IMR-90 (cell line): Measurements from ENCODE around the gene KAT2B. TPM values are rescaled to one million over a fixed set of nuclear protein-coding genes. Genes with fewer than 3 reads are reported as not detected.

Source experiments
- ATAC-seq: fragments of 200-7000 bp; cut with Tn5 transposase; 2 replicates; pipeline ENCODE4 v1.9.1; 2020; ENCODE audit warnings: low read depth, mild to moderate bottlenecking, moderate library complexity
- BruUV-seq: library from RNA; stranded (reverse); fragments of 400-500 nt; replicated peaks from 2 replicates; lab custom pipeline; 2021; lab: Mats Ljungman, UMichigan
- CTCF ChIA-PET: fragments of 300-600 bp; formaldehyde crosslinking; extraction: SDS; loops from one replicate; lab custom pipeline; 2021; ENCODE audit warnings: antibody characterized with exemption; lab: Yijun Ruan, JAX
- POLR2A ChIA-PET: fragments of 300-600 bp; sonication (Branson Sonifier 250); formaldehyde crosslinking; loops from one replicate; lab custom pipeline; 2022; ENCODE audit warnings: antibody characterized with exemption; ENCODE audit not compliant: unreplicated experiment; lab: Charles Lee
- DNase-seq: peaks from one replicate; pipeline ENCODE4 v3.0.0; 2013
- H2AFZ ChIP-seq: replicated peaks from 2 replicates; pipeline ENCODE3; 2013; ENCODE audit warnings: low read length, mild to moderate bottlenecking; ENCODE audit not compliant: poor library complexity
- H2AK5ac ChIP-seq: 2 replicates; pipeline ENCODE4 v1.6.1; 2013; ENCODE audit warnings: low read depth, low read length, inconsistent platforms
- H2AK9ac ChIP-seq: replicated peaks from 2 replicates; pipeline ENCODE3; 2013; ENCODE audit warnings: mild to moderate bottlenecking, low read depth, low read length, moderate library complexity; ENCODE audit not compliant: poor library complexity
- H2BK120ac ChIP-seq: 2 replicates; pipeline ENCODE4 v1.6.1; 2013; ENCODE audit warnings: low read depth, low read length, inconsistent platforms
- H2BK15ac ChIP-seq: 3 replicates; pipeline ENCODE4 v1.6.1; 2013; ENCODE audit warnings: low read depth, low read length, inconsistent platforms
- H2BK20ac ChIP-seq: 2 replicates; pipeline ENCODE4 v1.6.1; 2013; ENCODE audit warnings: low read depth, mild to moderate bottlenecking, inconsistent platforms, low read length, moderate library complexity
- H2BK5ac ChIP-seq: 2 replicates; pipeline ENCODE4 v1.6.1; 2013; ENCODE audit warnings: mild to moderate bottlenecking, low read depth, low read length, inconsistent platforms; ENCODE audit not compliant: poor library complexity, severe bottlenecking
- H3K14ac ChIP-seq: replicated peaks from 2 replicates; pipeline ENCODE4 v1.6.1; 2013; ENCODE audit warnings: low read depth, low read length, inconsistent platforms
- H3K18ac ChIP-seq: 2 replicates; pipeline ENCODE4 v1.6.1; 2013; ENCODE audit warnings: low read depth, low read length, control low read depth
- H3K23ac ChIP-seq: 2 replicates; pipeline ENCODE4 v1.6.1; 2013; ENCODE audit warnings: low read depth, low read length, inconsistent platforms
- H3K27ac ChIP-seq: 2 replicates; pipeline ENCODE4 v1.5.1; 2013; ENCODE audit warnings: mild to moderate bottlenecking, control low read depth, low read length; ENCODE audit not compliant: insufficient read depth
- H3K27me3 ChIP-seq: 2 replicates; pipeline ENCODE4 v1.6.1; 2013; ENCODE audit warnings: low read length; ENCODE audit not compliant: control insufficient read depth, insufficient read depth
- H3K36me3 ChIP-seq: 2 replicates; pipeline ENCODE4 v1.6.1; 2013; ENCODE audit warnings: low read length, mixed read lengths; ENCODE audit not compliant: control insufficient read depth, insufficient read depth
- H3K4ac ChIP-seq: 2 replicates; pipeline ENCODE4 v1.6.1; 2013; ENCODE audit warnings: low read depth, low read length, inconsistent platforms
- H3K4me1 ChIP-seq: 2 replicates; pipeline ENCODE4 v1.6.1; 2013; ENCODE audit warnings: low read length, mixed read lengths; ENCODE audit not compliant: control insufficient read depth, insufficient read depth
- H3K4me2 ChIP-seq: 2 replicates; pipeline ENCODE4 v1.6.1; 2013; ENCODE audit warnings: low read depth, mild to moderate bottlenecking, control low read depth, low read length, moderate library complexity
- H3K4me3 ChIP-seq: 2 replicates; pipeline ENCODE4 v1.5.1; 2013; ENCODE audit warnings: low read depth, mild to moderate bottlenecking, control low read depth, low read length, moderate library complexity; ENCODE audit not compliant: insufficient read depth
- H3K56ac ChIP-seq: 2 replicates; pipeline ENCODE4 v1.6.1; 2013; ENCODE audit warnings: low read length, inconsistent platforms; ENCODE audit not compliant: insufficient read depth; ENCODE audit errors: extremely low read depth
- H3K79me1 ChIP-seq, 2 experiments: 2 replicates each; pipeline ENCODE4 v1.6.1; 2013; ENCODE audit warnings: low read length in 2 of 2, inconsistent platforms in 1 of 2, low read depth in 1 of 2
- H3K9ac ChIP-seq: 2 replicates; pipeline ENCODE4 v1.6.1; 2013; ENCODE audit warnings: low read depth, low read length, control low read depth
- H3K9me1 ChIP-seq: 2 replicates; pipeline ENCODE4 v1.6.1; 2013; ENCODE audit warnings: low read length, inconsistent platforms; ENCODE audit not compliant: insufficient read depth
- H3K9me3 ChIP-seq: 2 replicates; pipeline ENCODE4 v1.6.1; 2013; ENCODE audit warnings: low read length; ENCODE audit not compliant: control insufficient read depth, insufficient read depth
- H4K20me1 ChIP-seq: 2 replicates; pipeline ENCODE4 v1.6.1; 2013; ENCODE audit warnings: low read length, inconsistent platforms; ENCODE audit not compliant: insufficient read depth
- H4K5ac ChIP-seq: 2 replicates; pipeline ENCODE4 v1.6.1; 2013; ENCODE audit warnings: mild to moderate bottlenecking, low read depth, low read length, control low read depth
- H4K8ac ChIP-seq, 2 experiments: 2 replicates each; pipeline ENCODE4 v1.6.1; 2013; ENCODE audit warnings: low read depth in 2 of 2, low read length in 2 of 2, control low read depth in 1 of 2, inconsistent platforms in 1 of 2
- H4K91ac ChIP-seq: 2 replicates; pipeline ENCODE4 v1.6.1; 2013; ENCODE audit warnings: low read depth, low read length, inconsistent platforms; ENCODE audit not compliant: insufficient read depth
- MAZ ChIP-seq: IDR thresholded peaks from 2 replicates; pipeline ENCODE4 v1.6.1; 2012; ENCODE audit warnings: low read depth, mild to moderate bottlenecking, low read length, improper control_type of control experiment, moderate library complexity, borderline replicate concordance
- NFE2L2 ChIP-seq: fragments of 150-350 bp; IDR thresholded peaks from 2 replicates; pipeline ENCODE4 v1.6.1; 2016; ENCODE audit warnings: low read depth, mild to moderate bottlenecking, low read length
- POLR2A ChIP-seq: IDR thresholded peaks from 2 replicates; pipeline ENCODE4 v1.6.1; 2012; ENCODE audit warnings: mild to moderate bottlenecking, low read depth, low read length
- RAD21 ChIP-seq: IDR thresholded peaks from 2 replicates; pipeline ENCODE4 v1.6.1; 2012; ENCODE audit warnings: low read length, improper control_type of control experiment
- WGBS, 2 experiments: methylation state at CpG; one replicate each; pipeline versions ENCODE4 v1.1.5 to v1.1.7; 2013; ENCODE audit warnings: missing lambda C conversion rate in 2 of 2; ENCODE audit not compliant: insufficient read length in 1 of 2; ENCODE audit errors: extremely low coverage in 2 of 2; 5-methylcytosine and 5-hydroxymethylcytosine counted together
- dilution Hi-C: fragments of 300-500 bp; cut with HindIII; formaldehyde crosslinking; loops from one replicate; pipeline ENCODE4 v1.14.3; 2018; ENCODE audit warnings: low sequenced_read_pairs; ENCODE audit not compliant: unreplicated experiment
- in situ Hi-C: fragments of 300-500 bp; cut with MboI; formaldehyde crosslinking; loops from 3 replicates; pipeline ENCODE4 v1.14.3; 2019; ENCODE audit warnings: low sequenced_read_pairs, inconsistent platforms, mixed read lengths
- intact Hi-C: fragments of 100-400 bp; cut with micrococcal nuclease; formaldehyde crosslinking; loops from 2 replicates; pipeline ENCODE4 v1.10.0; 2022
- polyA plus RNA-seq, 3 experiments: library from polyadenylated mRNA; depleted of rRNA; stranded (reverse); fragments of >200 nt; gene quantifications; 2 replicates each; pipeline ENCODE4 v1.2.3, GENCODE V29; 2012; ENCODE audit warnings: low replicate concordance in 1 of 3
- total RNA-seq: library from RNA; depleted of rRNA; stranded (reverse); fragments of >200 nt; gene quantifications from 2 replicates; pipeline ENCODE4 v1.2.3, GENCODE V29; 2012

Gene KAT2B
- total and polyA plus RNA-seq, 2 of the 4 experiments (the other 2 are of a cell fraction), result 2.0 to 2.2 TPM

DNA sequence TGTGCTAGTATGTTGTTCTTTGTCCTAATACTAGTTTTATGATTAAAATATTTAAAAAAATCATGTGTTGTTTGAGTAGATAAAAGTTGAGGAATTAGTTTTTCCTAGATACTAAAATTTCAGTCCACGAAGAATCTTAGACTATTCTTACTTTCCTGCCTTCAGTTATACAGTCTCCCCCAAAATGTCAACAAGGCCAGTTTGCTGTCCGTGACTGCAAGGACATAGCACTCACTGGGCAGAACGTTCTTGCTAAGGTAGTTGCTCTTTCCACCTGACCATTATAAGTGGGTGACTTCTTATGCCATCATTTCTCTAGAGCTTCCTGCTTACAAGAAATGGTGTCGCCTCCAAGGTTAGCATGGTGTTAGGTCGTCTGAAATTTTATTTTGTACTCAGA lies 32.8 kb downstream of the KAT2B start:
- Histone ChIP-seq H4K8ac (no peak overlapping the region), H2AK9ac (no peak overlapping the region), H2BK120ac (no peak overlapping the region), H3K23ac (no peak overlapping the region), H2BK15ac (no peak overlapping the region), H3K18ac (no peak overlapping the region), H3K56ac (no peak overlapping the region), H3K9me3 (no peaks in the 10 kb centered on the region), H3K36me3 (no peaks in the 10 kb centered on the region), H3K27ac (no peak overlapping the region), H2BK5ac (no peak overlapping the region), H3K79me1 (no peaks in the 10 kb centered on the region), H3K4me2 (no peak overlapping the region), H4K5ac (no peak overlapping the region), H2BK20ac (no peak overlapping the region), H3K4me1 (no peaks in the 10 kb centered on the region; the same call in 1 of the 2 replicates), H3K4ac (no peak overlapping the region), H2AFZ (no peak overlapping the region), H3K14ac (no peak overlapping the region), H3K9ac (no peak overlapping the region), H3K27me3 (no peaks in the 10 kb centered on the region), H3K4me3 (no peak overlapping the region), H4K91ac (no peak overlapping the region), H4K20me1 (no peaks in the 10 kb centered on the region), H3K9me1 (no peaks in the 10 kb centered on the region; the same call in 1 of the 2 replicates), H2AK5ac (no peak overlapping the region)
- DNase-seq, result no peak
- CTCF ChIA-PET, result no interaction called here
- WGBS, 2 experiments, result no CpG with 5 or more reads among the region's 5 CpGs
- in situ Hi-C loops (no loop called here), dilution Hi-C loops (no loop called here), intact Hi-C loops (no loop called here)
- no peak for ATAC-seq
- BruUV-seq, result no TSS peak
- TF ChIP-seq POLR2A (no peak), NFE2L2 (no peak), RAD21 (no peak), MAZ (no peak)
- POLR2A ChIA-PET, result no interaction called here
